Measurements from ENCODE around the gene TTC39A.

Gene TTC39A

DNA sequence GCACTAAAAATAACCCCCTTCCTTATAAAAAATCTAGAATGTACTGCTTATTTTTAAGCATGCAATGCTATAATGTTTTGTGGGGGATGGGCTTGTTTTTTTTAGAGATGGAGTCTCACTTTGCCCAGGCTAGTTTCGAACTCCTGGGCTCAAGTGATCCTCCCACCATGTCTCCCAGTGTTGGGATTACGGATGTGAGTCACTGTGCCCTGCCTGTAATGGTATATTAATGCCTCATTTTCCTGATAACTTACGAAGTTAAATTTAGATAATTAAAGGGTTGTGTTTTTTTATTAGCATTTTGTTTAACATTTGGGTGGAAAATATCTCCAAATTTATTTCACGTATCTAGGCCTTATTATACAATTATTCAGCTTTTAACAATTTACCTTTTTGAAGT is 87.8 kb downstream of the TTC39A start:
- TF ChIP-seq, protein P1, sequence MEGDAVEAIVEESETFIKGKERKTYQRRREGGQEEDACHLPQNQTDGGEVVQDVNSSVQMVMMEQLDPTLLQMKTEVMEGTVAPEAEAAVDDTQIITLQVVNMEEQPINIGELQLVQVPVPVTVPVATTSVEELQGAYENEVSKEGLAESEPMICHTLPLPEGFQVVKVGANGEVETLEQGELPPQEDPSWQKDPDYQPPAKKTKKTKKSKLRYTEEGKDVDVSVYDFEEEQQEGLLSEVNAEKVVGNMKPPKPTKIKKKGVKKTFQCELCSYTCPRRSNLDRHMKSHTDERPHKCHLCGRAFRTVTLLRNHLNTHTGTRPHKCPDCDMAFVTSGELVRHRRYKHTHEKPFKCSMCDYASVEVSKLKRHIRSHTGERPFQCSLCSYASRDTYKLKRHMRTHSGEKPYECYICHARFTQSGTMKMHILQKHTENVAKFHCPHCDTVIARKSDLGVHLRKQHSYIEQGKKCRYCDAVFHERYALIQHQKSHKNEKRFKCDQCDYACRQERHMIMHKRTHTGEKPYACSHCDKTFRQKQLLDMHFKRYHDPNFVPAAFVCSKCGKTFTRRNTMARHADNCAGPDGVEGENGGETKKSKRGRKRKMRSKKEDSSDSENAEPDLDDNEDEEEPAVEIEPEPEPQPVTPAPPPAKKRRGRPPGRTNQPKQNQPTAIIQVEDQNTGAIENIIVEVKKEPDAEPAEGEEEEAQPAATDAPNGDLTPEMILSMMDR (conservative IDR thresholded peaks at IDR 0.05): no peak

DNA sequence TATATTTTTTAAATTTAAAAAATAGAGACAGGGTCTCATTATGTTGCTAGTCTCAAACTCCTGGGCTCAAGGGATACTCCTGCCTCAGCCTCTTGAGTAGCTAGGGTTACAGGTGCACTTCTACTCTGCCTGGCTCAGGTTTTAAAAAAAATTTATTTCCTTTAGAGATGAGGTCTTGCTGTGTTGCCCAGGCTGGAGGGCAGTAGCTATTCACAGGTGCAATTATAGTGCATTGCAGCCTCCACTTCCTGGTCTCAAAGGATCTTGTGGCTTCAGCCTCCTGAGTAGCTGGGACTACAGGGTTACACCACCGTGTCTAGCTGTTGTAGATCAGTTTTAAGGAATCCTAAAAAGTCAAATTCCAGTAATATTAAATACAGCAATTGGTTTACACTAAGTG is 89.2 kb downstream of the TTC39A start:
- TF ChIP-seq, protein P1 (conservative IDR thresholded peaks at IDR 0.05): no peak
- no peak overlapping the region for H3K27ac ChIP-seq

More for the DNA sequence above, 87.8 kb downstream of the TTC39A start:
- no peak overlapping the region for H3K27ac ChIP-seq

- TF ChIP-seq, protein P1 (conservative IDR thresholded peaks at IDR 0.05): no peak
- H3K27ac ChIP-seq: no peak overlapping the region
Measured at GRCh38 chr1:51240084-51240483, 90.3 kb downstream of the TTC39A start.

DNA sequence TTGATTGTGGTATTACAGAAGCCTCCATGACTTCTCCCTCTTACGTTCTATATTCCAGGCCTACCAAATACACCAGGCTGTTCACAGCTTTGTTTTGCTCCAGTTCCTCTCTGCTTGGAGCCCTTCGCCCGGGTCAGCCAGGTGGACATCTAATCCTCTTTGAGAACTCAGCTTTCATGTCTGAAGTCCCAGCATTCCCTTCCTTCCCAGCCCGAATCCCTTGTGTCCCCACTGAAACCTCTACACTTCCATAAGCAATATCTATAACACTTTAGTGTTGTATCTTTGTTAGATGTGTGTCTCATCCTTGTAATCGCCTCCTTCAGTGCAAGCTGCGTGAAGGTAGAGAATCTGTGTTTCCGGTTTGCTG is 92.3 kb downstream of the TTC39A start:
- peak overlapping the region; percentile 89 for H3K27ac ChIP-seq
- TF ChIP-seq, protein P1 (conservative IDR thresholded peaks at IDR 0.05): no peak

- TF ChIP-seq, protein P1 (conservative IDR thresholded peaks at IDR 0.05): no peak
- peak overlapping the region; percentile 89 for H3K27ac ChIP-seq
Measured at GRCh38 chr1:51237351-51238033, 92.9 kb downstream of the TTC39A start.

Data from VCaP (cell line).